SH-SY5Y (cell line): ENCODE results near the gene RTL10.
A peak's percentile ranks its signal among the peaks of the same experiment; 100 is the strongest.

Experiments used
- GATA2 ChIP-seq: IDR thresholded peaks from 2 replicates; pipeline ENCODE4 v1.6.1; 2011; ENCODE audit warnings: mild to moderate bottlenecking, low read depth, low read length
- GATA3 ChIP-seq: IDR thresholded peaks from 2 replicates; pipeline ENCODE4 v1.6.1; 2011; ENCODE audit warnings: low read depth, mild to moderate bottlenecking, low read length, moderate library complexity

RTL10 gene

GRCh38 chr22:19892925-19893324 is 38.3 kb upstream of the RTL10 start:
- TF ChIP-seq GATA3 (no peak), GATA2 (no peak)

- TF ChIP-seq GATA2 (no peak), GATA3 (no peak)
Observed at GRCh38 chr22:19892257-19892879, 37.7 kb upstream of the RTL10 start.

DNA sequence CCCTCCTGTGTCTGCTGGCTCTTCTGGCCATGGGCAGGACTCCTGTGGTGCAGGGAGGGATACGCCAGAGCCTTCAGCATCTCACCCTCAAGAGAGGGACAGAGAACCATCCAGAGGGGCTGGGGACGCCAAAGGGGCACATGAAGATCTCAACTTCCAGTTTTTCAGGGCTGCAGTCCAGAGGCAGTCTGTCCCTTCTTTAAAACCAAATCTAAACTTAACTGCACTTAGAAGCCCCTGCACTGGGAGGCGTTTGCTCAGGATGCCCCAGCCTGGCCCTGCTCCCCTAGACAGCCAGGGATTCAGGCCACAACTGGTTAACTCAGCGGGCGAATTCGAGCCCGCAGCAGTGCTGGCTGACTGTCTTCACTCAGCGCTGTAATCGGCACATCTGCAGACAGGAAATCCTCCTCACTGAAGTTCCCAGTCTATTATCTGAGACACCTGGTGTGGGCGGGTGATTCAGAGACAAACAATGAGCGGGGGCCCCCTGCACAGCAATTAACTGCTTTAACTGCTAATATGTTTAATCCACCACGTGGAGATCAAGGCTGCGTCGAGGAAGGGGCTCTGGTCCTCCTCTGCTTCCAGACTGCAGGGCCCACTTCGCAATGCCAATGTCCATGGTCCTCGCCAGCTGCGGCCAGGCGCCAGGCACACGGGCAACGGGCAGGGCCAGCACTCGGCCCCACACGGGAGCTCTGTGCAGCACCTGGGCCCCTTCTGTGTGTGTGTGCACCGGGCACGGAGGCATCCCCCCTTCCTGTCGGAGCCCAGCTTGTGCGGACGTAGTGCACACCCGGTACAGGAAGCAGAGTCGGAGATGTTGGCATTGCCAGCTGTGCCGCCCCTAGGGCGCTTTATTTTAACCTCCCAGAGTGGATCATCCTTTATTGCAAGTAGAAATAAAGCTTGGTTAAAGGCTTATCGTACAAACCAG is 36.9 kb upstream of the RTL10 start:
- TF ChIP-seq GATA3 (no peak; the same call in 1 of the 2 replicates), GATA2 (peak; percentile 97)

DNA sequence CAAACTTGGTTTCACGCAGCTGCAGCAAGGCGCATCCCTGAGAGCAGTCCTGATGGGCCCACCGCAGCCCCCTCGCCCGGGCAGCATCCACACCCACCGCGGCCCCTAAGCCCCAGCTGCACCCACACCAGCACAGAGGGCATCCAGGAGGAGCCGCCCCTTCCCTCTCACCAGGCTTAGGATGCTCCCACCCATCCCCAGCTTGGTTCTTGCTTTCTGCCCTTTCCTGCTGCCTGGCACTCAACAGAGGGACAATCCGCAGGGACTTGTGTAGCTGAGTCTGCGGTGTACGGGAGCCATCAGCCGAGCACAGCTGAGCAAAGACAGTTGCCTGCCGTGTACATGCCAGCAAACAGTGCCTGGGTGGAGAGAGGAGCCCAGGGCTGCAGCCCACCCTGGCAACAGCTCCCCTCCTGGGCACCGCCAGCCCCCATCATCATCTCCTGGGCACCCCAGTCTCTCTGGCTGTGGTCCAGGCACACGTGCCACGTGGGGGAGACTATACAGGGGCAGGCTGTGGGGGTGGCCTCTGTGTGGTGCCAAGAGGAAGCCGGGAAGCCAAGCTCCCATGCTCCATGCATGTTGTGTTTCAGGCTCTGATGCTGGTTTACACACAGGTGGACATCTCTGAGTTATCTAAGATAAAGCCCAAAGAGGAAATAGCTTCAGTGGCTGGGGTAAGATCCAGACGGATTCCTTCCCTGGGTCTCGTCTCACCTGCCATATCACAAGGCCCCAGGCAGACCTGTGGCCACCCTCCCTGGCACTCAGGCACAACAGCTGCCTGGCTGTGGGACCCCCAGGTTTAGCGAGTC is 36.0 kb upstream of the RTL10 start:
- TF ChIP-seq GATA3 (no peak), GATA2 (no peak)

GRCh38 chr22:19889951-19890350 is 35.3 kb upstream of the RTL10 start:
- TF ChIP-seq GATA3 (no peak), GATA2 (no peak)

GRCh38 chr22:19888131-19888746 is 33.6 kb upstream of the RTL10 start:
- TF ChIP-seq GATA3: no peak
- no peak for TF ChIP-seq GATA2

GRCh38 chr22:19887256-19887985 is 32.7 kb upstream of the RTL10 start:
- no peak for TF ChIP-seq GATA2
- no peak for TF ChIP-seq GATA3

GRCh38 chr22:19886605-19887255 is 32.1 kb upstream of the RTL10 start:
- TF ChIP-seq GATA2 (no peak), GATA3 (no peak)

DNA sequence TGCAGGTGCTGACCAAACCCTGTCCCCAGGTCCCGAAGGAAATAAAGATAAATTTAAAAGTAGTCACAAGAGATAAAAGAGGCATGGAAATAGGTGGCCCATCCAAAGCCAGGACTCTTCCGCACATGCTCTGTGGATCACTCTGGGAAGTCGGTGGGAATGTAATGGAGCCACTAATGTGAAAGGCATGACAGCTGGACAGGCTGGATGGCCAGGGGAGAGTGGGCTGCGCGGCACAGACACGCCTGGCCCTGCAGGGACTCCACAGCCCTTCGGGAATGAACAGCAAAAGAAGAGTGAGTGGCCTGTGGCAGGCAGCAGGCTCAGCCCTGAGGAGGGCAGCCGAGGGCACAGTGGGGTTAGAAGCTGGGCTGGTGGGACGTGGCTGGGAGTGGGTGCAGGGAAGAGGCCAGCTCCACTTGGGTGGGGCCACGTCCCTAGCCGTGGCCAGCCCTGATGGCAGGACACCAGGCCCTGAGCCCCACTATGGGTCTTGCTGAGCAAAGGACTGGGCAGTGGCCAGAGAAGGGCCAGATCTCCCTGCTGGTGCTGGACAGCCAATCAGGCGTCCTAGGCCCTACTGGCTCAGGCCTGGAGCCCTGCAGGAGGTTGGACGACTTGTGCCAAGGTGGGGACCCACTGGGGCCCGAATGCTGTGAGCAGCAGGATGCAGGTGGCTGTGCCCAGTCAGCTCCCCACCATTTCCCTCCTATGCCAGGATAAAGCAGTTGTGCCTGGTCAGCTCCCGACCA is 31.3 kb upstream of the RTL10 start:
- TF ChIP-seq GATA3: no peak

GRCh38 chr22:19884954-19885751 is 30.5 kb upstream of the RTL10 start:
- no peak for TF ChIP-seq GATA2
- TF ChIP-seq GATA3: no peak

- TF ChIP-seq GATA2 (no peak), GATA3 (no peak)
Observed at GRCh38 chr22:19884161-19884953, 29.7 kb upstream of the RTL10 start.
